Duodenal mucosa (tissue), 2 donors: Measurements from ENCODE around the gene LGR6.
"Not testable (repeated sequence)": the region's sequence is repeated elsewhere in the genome, so short reads cannot be mapped to it uniquely, and the experiment has no call there.

Experiments used
- H3K27ac ChIP-seq: one replicate; pipeline ENCODE4 v1.7.0; 2013; ENCODE audit warnings: low read depth, low read length
- H3K27me3 ChIP-seq, 2 donors: one replicate each; pipeline ENCODE4 v1.7.0; 2013; ENCODE audit warnings: low read length in 2 of 2, control low read depth in 1 of 2; ENCODE audit not compliant: insufficient read depth in 2 of 2, control insufficient read depth in 1 of 2
- H3K36me3 ChIP-seq, 2 donors: one replicate each; pipeline ENCODE4 v1.7.0; 2013; ENCODE audit warnings: low read length in 2 of 2, control low read depth in 1 of 2; ENCODE audit not compliant: insufficient read depth in 2 of 2, control insufficient read depth in 1 of 2
- H3K4me1 ChIP-seq, 2 donors: one replicate each; pipeline ENCODE4 v1.7.0; 2013; ENCODE audit warnings: low read length in 2 of 2, control low read depth in 1 of 2; ENCODE audit not compliant: insufficient read depth in 2 of 2, control insufficient read depth in 1 of 2
- H3K4me3 ChIP-seq, 2 donors: one replicate each; pipeline ENCODE4 v1.7.0; 2013; ENCODE audit warnings: low read length in 2 of 2, low read depth in 1 of 2
- H3K9ac ChIP-seq, 2 donors: one replicate each; pipeline ENCODE4 v1.7.0; 2013; ENCODE audit warnings: low read length in 2 of 2, low read depth in 1 of 2
- H3K9me3 ChIP-seq, 2 donors: one replicate each; pipeline ENCODE4 v1.7.0; 2013; ENCODE audit warnings: low read length in 2 of 2, control low read depth in 1 of 2; ENCODE audit not compliant: control insufficient read depth in 1 of 2

The LGR6 gene

DNA sequence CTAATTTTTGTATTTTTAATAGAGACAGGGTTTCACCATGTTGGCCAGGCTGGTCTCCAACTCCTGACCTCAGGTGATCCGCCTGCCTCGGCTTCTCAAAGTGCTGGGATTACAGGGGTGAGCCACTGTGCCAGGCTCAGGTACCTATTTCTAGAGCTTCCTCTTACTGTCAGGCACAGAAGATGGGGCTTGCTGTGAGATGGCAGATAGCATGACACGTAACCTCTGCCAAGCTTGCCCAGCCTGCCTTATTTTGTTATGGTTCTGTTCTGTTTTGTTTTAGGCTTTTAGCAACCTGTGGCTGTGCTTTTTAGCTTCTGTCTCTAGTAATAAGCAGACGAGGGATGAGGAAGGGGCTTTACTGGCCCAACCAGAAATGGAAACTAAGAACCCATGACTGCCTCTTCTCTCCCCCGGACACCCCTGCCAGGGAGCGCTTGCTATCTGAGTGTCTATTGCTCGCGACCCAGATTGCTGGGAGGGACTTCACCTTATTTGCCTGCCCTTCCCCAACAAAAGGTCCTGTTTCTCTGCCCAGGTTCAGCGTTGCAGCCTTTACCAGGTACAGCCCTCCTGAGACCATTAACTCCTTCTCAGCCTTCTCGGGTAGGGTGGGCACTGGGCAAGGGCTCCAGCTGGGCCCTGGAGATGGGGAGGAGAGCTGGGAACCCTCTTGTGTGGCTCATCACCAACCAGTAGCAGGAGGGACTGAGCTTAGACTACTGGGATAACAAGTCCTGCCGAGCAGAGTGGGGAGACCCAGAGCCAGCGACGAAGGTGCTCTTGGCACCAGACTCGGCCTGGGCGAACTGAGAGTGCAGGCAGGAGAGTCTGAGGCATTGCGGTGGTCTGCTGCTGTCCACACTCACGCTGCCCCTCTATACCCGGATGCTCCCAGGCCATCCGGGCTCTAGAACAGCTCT, 13.5 kb upstream of the LGR6 start:
- Histone ChIP-seq H3K9me3 (no peaks in the 10 kb centered on the region), H3K4me3 (no peak overlapping the region), H3K9ac (no peak overlapping the region), H3K4me1 (peaks cover 4% of the 10 kb centered on the region in 2 donors), H3K27me3 (peaks cover 0 to 8% of the 10 kb centered on the region in 2 donors), H3K27ac (no peak overlapping the region), H3K36me3 (no peaks in the 10 kb centered on the region)

DNA sequence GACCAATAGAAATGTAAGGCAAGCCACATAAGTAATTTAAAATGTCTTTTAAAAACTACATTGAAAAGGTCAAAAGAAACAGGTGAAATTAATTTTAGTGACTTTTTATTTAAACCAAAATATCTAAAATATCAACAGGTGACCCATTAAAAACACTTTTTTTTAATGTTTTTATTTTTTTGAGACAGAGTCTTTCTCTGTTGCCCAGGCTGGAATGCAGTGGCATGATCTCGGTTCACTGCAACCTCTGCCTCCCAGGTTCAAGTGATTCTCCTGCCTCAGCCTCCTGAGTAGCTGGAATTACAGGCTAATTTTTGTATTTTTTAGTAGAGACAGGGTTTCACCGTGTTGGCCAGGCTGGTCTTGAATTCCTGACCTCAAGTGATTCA, 12.9 kb upstream of the LGR6 start:
- not testable (repeated sequence) for H3K27me3 ChIP-seq, H3K36me3 ChIP-seq, H3K27ac ChIP-seq, H3K4me3 ChIP-seq, H3K4me1 ChIP-seq, H3K9ac ChIP-seq, H3K9me3 ChIP-seq

DNA sequence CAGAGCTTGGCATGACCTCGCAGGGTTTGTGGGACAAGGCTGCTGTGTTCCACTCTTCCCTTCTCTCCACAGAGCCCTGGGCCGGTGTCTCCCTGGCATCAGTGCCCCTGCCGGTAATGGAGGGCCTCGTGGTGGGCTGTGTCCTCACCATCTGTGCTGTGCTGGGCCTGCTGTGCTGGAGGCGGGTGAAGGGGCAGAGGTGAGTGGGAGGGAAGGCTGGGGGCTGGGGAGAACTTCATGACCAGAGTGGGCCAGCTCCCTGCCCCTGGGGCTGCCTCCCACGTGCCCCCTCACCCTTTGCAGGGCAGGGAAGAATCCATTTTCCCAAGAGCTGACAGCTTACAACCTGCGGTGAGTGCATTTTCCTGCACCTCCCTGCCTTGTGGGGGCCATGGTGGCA, 12.0 kb upstream of the LGR6 start:
- Histone ChIP-seq H3K27me3 (peaks cover 0 to 8% of the 10 kb centered on the region in 2 donors), H3K27ac (no peak overlapping the region), H3K36me3 (no peaks in the 10 kb centered on the region), H3K9ac (no peak overlapping the region), H3K9me3 (no peaks in the 10 kb centered on the region), H3K4me3 (no peak overlapping the region), H3K4me1 (peaks cover 8 to 11% of the 10 kb centered on the region in 2 donors)

DNA sequence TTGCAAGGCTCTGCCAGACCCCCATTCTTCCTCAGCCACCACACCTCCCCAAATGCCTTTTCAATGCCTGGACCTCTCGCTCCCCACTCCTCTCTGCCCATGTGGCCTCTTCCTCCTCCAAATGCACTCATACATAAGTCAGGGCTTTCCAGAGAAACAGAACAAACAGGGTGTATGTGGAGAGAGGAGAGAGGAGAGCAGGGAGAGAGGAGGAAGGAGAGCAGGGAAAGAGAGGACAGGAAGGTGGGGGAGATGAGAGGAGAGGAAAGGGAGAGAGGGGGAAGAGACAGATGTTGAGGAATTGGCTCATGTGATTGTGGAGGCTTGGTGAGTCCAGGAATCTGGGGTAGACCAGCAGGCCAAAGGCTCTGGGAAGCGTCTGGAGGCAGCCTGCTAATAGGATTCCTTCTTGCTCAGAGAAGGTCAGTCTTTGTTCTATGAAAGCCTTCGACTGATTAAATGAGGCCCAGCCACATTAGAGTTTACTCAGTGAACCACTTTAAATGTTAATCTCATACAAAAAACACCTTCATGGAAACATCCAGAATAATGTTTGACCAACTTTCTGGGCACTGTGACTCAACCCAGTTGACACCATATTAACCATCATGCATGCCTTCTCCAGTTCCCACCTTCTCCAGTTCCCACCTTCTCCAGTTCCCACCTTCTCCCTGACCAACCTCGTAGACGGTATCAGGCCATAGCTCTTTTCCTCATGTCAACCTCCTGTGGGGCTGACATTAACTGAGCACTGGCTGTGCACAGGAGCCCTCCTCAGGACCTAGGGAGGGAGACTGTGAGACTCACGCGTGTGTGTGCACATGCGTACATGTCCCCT, 11.3 kb upstream of the LGR6 start:
- Histone ChIP-seq H3K27ac (no peak overlapping the region), H3K27me3 (peaks cover 0 to 8% of the 10 kb centered on the region in 2 donors), H3K4me1 (peaks cover 13 to 15% of the 10 kb centered on the region in 2 donors), H3K9ac (no peak overlapping the region), H3K36me3 (no peaks in the 10 kb centered on the region), H3K4me3 (no peak overlapping the region), H3K9me3 (no peaks in the 10 kb centered on the region)

DNA sequence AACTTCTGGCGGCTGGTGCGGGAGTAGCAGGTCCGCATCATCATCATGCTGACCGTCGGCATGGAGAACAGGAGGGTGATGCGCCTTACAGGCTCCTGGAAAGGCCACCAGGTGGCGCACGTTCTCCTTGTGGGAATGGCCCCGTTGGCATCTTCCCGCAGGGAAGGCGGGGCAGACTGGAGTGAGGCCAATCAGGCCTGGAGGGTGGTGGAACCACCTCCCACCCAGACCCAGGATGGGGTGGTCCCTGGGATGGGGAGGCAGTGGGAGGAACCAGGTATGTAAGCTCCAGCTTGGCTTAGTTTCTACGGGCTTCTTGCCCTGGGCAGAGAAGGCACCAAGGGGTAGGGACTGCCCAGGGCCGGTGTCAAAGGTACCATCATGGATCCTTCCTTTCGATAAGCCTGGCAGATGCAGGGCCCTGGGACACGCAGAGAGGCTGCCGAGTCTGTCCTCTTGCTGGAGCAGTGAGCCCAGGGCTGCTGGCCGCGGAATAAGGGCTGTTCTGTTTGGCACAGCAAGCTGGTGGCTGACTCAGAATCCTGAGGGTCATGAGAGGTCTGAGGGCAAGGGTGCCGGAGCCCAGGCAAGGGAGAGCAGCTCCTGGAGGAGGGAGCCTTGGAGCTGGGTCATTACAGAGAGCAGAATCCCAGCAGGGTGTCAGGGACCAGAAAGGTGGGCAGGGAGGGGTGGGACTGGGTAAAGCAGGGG, 8.7 kb upstream of the LGR6 start:
- Histone ChIP-seq H3K9me3 (no peaks in the 10 kb centered on the region), H3K27ac (no peak overlapping the region), H3K9ac (no peak overlapping the region), H3K4me1 (peaks cover 25 to 37% of the 10 kb centered on the region in 2 donors), H3K4me3 (no peak overlapping the region), H3K27me3 (no peaks in the 10 kb centered on the region), H3K36me3 (no peaks in the 10 kb centered on the region)

DNA sequence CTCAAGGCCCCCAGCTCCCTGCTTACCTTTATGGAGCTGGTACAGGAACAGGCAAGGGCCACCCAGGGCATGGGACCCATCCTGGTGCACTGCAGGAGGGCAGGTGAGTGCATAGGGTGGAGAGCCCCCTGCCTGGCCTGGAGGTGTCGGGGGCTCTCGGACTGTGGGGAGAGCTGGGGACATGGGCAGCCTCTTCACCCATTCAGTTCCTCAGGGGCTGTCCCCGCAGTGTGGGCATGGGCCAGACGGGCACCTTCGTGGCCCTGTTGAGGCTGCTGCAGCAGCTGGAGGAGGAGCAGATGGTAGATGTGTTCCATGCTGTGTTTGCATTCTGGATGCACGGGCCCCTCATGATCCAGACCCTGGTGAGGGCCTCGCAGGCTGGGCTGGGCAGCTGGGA, 7.3 kb upstream of the LGR6 start:
- Histone ChIP-seq H3K4me3 (peak overlapping the region in 1 of 2 donors; percentile 28), H3K4me1 (peaks cover 31 to 40% of the 10 kb centered on the region in 2 donors), H3K27me3 (no peaks in the 10 kb centered on the region), H3K9me3 (no peaks in the 10 kb centered on the region), H3K27ac (no peak overlapping the region), H3K36me3 (no peaks in the 10 kb centered on the region), H3K9ac (no peak overlapping the region)

DNA sequence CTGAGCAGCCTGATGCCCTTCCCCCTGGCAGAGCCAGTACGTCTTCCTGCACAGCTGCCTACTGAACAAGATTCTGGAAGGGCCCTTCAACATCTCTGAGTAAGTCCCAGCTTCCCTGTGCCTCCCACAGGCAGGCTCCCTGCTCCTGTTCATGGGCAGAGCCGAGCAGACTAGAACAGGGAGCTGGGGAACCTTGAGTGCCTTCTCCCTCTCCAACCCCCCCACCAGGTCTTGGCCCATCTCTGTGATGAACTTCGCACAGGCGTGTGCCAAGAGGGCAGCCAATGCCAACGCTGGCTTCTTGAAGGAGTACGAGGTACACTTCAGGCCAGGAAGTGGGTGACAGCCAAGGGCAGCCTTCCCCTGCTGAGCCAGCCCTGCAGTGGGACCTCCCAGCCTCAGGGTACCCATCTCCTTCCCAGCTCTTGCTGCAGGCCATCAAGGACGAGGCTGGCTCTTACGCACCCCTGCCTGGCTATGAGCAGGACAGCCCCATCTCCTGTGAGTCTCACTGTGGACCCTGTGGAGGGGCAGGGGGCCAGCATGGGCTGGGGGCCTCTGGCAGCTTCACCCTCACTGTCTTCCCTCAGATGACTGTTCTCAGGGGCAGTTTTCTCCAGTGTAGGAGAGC, 6.4 kb upstream of the LGR6 start:
- H3K27me3 ChIP-seq: no peaks in the 10 kb centered on the region
- H3K9ac ChIP-seq: no peak overlapping the region

GRCh38 chr1:202187697-202188407, 5.7 kb upstream of the LGR6 start:
- Histone ChIP-seq H3K4me1 (peaks cover 34 to 41% of the 10 kb centered on the region in 2 donors), H3K27me3 (peaks cover under 1% of the 10 kb centered on the region in 2 donors), H3K4me3 (peak overlapping the region; percentile 37 to 50), H3K9ac (no peak overlapping the region), H3K36me3 (no peaks in the 10 kb centered on the region), H3K27ac (no peak overlapping the region), H3K9me3 (no peaks in the 10 kb centered on the region)

More for the DNA sequence above, 6.4 kb upstream of the LGR6 start:
- peak overlapping the region; percentile 37 to 50 for H3K4me3 ChIP-seq
- no peaks in the 10 kb centered on the region for H3K9me3 ChIP-seq
- peaks cover 31 to 40% of the 10 kb centered on the region in 2 donors for H3K4me1 ChIP-seq
- H3K27ac ChIP-seq: no peak overlapping the region
- no peaks in the 10 kb centered on the region for H3K36me3 ChIP-seq
